OCI-LY1 (cell line): ENCODE results near the gene TAS2R43.

ENCODE experiments used
- H2AFZ ChIP-seq: fragments of 200-600 bp; sonication (generic), shearing (Covaris generic); 2 replicates; pipeline ENCODE4 v1.6.0; 2014; ENCODE audit warnings: antibody characterized with exemption, mild to moderate bottlenecking, low read length
- H3F3A ChIP-seq: fragments of 200-600 bp; sonication (generic), shearing (Covaris generic); 2 replicates; pipeline ENCODE4 v1.6.0; 2014; ENCODE audit warnings: mild to moderate bottlenecking, antibody characterized with exemption, low read length, moderate library complexity; ENCODE audit not compliant: insufficient read depth
- H3K27ac ChIP-seq: fragments of 200-600 bp; sonication (generic); 2 replicates; pipeline ENCODE4 v1.5.1; 2014; ENCODE audit warnings: low read length, mixed run types, mild to moderate bottlenecking, low read depth; ENCODE audit not compliant: poor library complexity, severe bottlenecking
- H3K27me3 ChIP-seq: fragments of 200-600 bp; sonication (generic); 2 replicates; pipeline ENCODE4 v1.6.0; 2014; ENCODE audit warnings: antibody characterized with exemption, mild to moderate bottlenecking, low read length, moderate library complexity; ENCODE audit not compliant: insufficient read depth
- H3K36me3 ChIP-seq: fragments of 200-600 bp; sonication (generic); 2 replicates; pipeline ENCODE4 v1.6.1; 2014; ENCODE audit warnings: mild to moderate bottlenecking, antibody characterized with exemption, low read length, moderate library complexity, mixed read lengths; ENCODE audit not compliant: insufficient read depth
- H3K4me1 ChIP-seq: fragments of 200-600 bp; sonication (generic); 2 replicates; pipeline ENCODE4 v1.5.1; 2014; ENCODE audit warnings: mild to moderate bottlenecking, low read length, moderate library complexity; ENCODE audit not compliant: insufficient read depth, severe bottlenecking
- H3K4me2 ChIP-seq: fragments of 200-600 bp; sonication (generic), shearing (Covaris generic); 2 replicates; pipeline ENCODE4 v1.6.1; 2014; ENCODE audit warnings: low read length
- H3K4me3 ChIP-seq: fragments of 200-600 bp; sonication (generic); 2 replicates; pipeline ENCODE4 v1.5.1; 2014; ENCODE audit warnings: low read length, low read depth, mild to moderate bottlenecking, mixed read lengths; ENCODE audit not compliant: poor library complexity, severe bottlenecking
- H3K79me2 ChIP-seq: fragments of 200-600 bp; shearing (Covaris generic); 2 replicates; pipeline ENCODE4 v1.6.1; 2016; ENCODE audit warnings: mixed run types, low read length, mixed read lengths; ENCODE audit not compliant: insufficient read depth
- H3K9ac ChIP-seq: fragments of 200-600 bp; sonication (generic), shearing (Covaris generic); 2 replicates; pipeline ENCODE4 v1.6.1; 2014; ENCODE audit warnings: mild to moderate bottlenecking, low read length, mixed read lengths
- H3K9me2 ChIP-seq: fragments of 200-600 bp; sonication (generic), shearing (Covaris generic); 2 replicates; pipeline ENCODE4 v1.6.1; 2014; ENCODE audit warnings: low read depth, mild to moderate bottlenecking, low read length, mixed read lengths
- H3K9me3 ChIP-seq: fragments of 200-600 bp; shearing (Covaris generic); 2 replicates; pipeline ENCODE4 v1.6.1; 2014; ENCODE audit warnings: low read length, mixed read lengths
- H4K20me1 ChIP-seq: fragments of 200-600 bp; sonication (generic), shearing (Covaris generic); 2 replicates; pipeline ENCODE4 v1.6.0; 2016; ENCODE audit warnings: mild to moderate bottlenecking, low read length; ENCODE audit not compliant: insufficient read depth
- EZH2 ChIP-seq: fragments of 200-600 bp; sonication (generic), shearing (Covaris generic); IDR thresholded peaks from 2 replicates; pipeline ENCODE4 v1.8.0; 2017; ENCODE audit warnings: borderline replicate concordance, mixed run types, mild to moderate bottlenecking, antibody characterized with exemption, low read length, moderate library complexity, mixed read lengths
- TF ChIP-seq, protein P1 (sequence below): fragments of 200-600 bp; sonication (generic), shearing (Covaris generic); IDR thresholded peaks from 2 replicates; pipeline ENCODE4 v1.5.1; 2017; ENCODE audit warnings: mild to moderate bottlenecking, antibody characterized with exemption, low read length, moderate library complexity, mixed read lengths

Gene TAS2R43

DNA sequence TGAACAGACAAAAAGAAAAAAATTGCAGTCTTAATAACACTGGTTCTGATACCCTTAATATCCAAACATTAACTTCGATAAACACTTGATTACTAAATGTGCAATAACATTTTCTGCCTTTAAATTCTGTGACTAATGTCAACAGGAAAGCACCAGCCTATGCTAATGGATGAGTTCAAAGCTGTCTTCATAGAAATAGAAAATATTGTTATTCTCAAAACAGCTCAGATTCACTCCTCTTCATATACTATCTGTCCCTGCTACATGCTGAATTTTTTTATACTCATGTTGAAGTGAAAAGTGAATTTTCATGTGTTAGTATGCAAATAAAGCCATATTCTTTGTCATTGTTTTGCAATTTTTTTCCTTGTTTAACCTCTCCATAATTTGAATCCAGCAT lies 13.9 kb downstream of the TAS2R43 start:
- H3K27me3 ChIP-seq: no peaks in the 10 kb centered on the region
- no peak overlapping the region for H3K4me3 ChIP-seq
- no peak overlapping the region for H3K4me2 ChIP-seq
- H3K4me1 ChIP-seq: no peaks in the 10 kb centered on the region
- no peaks in the 10 kb centered on the region for H3K9me2 ChIP-seq
- H3K9ac ChIP-seq: no peak overlapping the region
- H2AFZ ChIP-seq: no peak overlapping the region
- no peaks in the 10 kb centered on the region for H4K20me1 ChIP-seq
- H3F3A ChIP-seq: no peaks in the 10 kb centered on the region
- no peak for TF ChIP-seq EZH2
- TF ChIP-seq, protein P1, sequence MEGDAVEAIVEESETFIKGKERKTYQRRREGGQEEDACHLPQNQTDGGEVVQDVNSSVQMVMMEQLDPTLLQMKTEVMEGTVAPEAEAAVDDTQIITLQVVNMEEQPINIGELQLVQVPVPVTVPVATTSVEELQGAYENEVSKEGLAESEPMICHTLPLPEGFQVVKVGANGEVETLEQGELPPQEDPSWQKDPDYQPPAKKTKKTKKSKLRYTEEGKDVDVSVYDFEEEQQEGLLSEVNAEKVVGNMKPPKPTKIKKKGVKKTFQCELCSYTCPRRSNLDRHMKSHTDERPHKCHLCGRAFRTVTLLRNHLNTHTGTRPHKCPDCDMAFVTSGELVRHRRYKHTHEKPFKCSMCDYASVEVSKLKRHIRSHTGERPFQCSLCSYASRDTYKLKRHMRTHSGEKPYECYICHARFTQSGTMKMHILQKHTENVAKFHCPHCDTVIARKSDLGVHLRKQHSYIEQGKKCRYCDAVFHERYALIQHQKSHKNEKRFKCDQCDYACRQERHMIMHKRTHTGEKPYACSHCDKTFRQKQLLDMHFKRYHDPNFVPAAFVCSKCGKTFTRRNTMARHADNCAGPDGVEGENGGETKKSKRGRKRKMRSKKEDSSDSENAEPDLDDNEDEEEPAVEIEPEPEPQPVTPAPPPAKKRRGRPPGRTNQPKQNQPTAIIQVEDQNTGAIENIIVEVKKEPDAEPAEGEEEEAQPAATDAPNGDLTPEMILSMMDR: no peak
- no peak overlapping the region for H3K27ac ChIP-seq
- no peaks in the 10 kb centered on the region for H3K36me3 ChIP-seq
- no peaks in the 10 kb centered on the region for H3K79me2 ChIP-seq
- H3K9me3 ChIP-seq: no peaks in the 10 kb centered on the region

DNA sequence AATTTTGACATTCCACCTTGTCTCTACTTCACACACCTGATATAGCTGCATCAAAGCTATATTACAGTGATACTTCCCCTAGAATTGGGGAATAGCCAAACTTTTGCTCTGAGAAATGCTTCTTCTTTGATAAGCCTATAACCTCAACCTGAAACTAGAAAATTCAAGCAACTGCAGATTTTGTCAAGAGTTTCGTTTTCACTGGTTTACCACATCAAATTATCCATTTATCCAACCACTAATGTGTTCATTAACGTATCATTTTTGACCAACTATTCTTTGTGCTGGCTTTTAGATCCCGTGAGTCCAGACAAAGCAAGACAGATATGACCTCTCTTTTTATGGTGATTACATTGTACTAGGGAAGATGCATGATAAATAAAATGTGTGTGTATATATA lies 16.5 kb downstream of the TAS2R43 start:
- no peaks in the 10 kb centered on the region for H4K20me1 ChIP-seq
- no peaks in the 10 kb centered on the region for H3K36me3 ChIP-seq
- no peaks in the 10 kb centered on the region for H3K9me2 ChIP-seq
- no peaks in the 10 kb centered on the region for H3K9me3 ChIP-seq
- no peaks in the 10 kb centered on the region for H3K27me3 ChIP-seq
- TF ChIP-seq EZH2: no peak
- TF ChIP-seq, protein P1: no peak
- H3F3A ChIP-seq: no peaks in the 10 kb centered on the region
- H3K4me3 ChIP-seq: no peak overlapping the region
- no peaks in the 10 kb centered on the region for H3K4me1 ChIP-seq
- no peak overlapping the region for H3K4me2 ChIP-seq
- no peak overlapping the region for H3K27ac ChIP-seq
- H3K79me2 ChIP-seq: no peaks in the 10 kb centered on the region
- H3K9ac ChIP-seq: no peak overlapping the region
- no peak overlapping the region for H2AFZ ChIP-seq

DNA sequence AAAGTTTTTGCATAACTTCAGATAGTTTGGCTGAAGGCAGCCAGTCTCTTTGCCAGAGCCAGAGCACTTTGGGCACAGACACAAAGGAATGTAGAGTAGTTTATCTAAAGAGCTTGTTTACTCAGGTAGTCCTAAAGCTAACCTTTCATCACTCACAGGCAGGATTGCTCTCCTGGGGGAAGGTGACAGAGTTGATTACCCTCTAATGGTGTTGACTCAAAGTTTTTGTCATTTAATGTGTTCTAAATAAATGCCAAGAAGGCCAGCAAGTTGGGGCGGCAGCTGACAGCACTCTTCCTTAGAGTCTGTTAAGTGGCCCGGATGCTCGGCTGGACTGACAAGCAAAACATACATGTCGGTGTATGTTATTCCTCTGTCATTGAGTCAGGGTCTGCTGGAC lies 20.7 kb downstream of the TAS2R43 start:
- no peak overlapping the region for H3K27ac ChIP-seq
- no peak overlapping the region for H3K9ac ChIP-seq
- H3K36me3 ChIP-seq: no peaks in the 10 kb centered on the region
- H3K9me3 ChIP-seq: no peaks in the 10 kb centered on the region
- H2AFZ ChIP-seq: no peak overlapping the region
- no peaks in the 10 kb centered on the region for H4K20me1 ChIP-seq
- no peaks in the 10 kb centered on the region for H3K27me3 ChIP-seq
- H3F3A ChIP-seq: no peaks in the 10 kb centered on the region
- H3K4me3 ChIP-seq: no peak overlapping the region
- TF ChIP-seq EZH2: no peak
- TF ChIP-seq, protein P1: no peak
- no peaks in the 10 kb centered on the region for H3K9me2 ChIP-seq
- no peaks in the 10 kb centered on the region for H3K4me1 ChIP-seq
- H3K4me2 ChIP-seq: no peak overlapping the region
- no peaks in the 10 kb centered on the region for H3K79me2 ChIP-seq
